Large intestine (tissue), 3 donors: ENCODE results near the gene RGP1. TPM values are rescaled to one million over a fixed set of nuclear protein-coding genes. Genes with fewer than 3 reads are reported as not detected.

Experiments used
- DNase-seq, 2 donors: peaks; one replicate each; pipeline versions ENCODE4 v3.0.0 to v3.0.0-alpha.2; 2013
- H3K27ac ChIP-seq: one replicate; pipeline ENCODE4 v1.5.1; 2013; ENCODE audit warnings: low read length
- H3K27me3 ChIP-seq: 2 replicates; pipeline ENCODE4 v1.6.1; 2013; ENCODE audit warnings: low read length; ENCODE audit not compliant: control insufficient read depth, insufficient read depth
- H3K36me3 ChIP-seq: 2 replicates; pipeline ENCODE4 v1.6.1; 2013; ENCODE audit warnings: low read length; ENCODE audit not compliant: control insufficient read depth, insufficient read depth
- H3K4me1 ChIP-seq: one replicate; pipeline ENCODE4 v1.6.1; 2013; ENCODE audit warnings: low read length; ENCODE audit not compliant: control insufficient read depth, insufficient read depth
- H3K4me3 ChIP-seq: one replicate; pipeline ENCODE4 v1.5.1; 2013; ENCODE audit warnings: low read length
- H3K9me3 ChIP-seq: one replicate; pipeline ENCODE4 v1.6.1; 2013; ENCODE audit warnings: mild to moderate bottlenecking, low read depth, low read length, moderate library complexity; ENCODE audit not compliant: control insufficient read depth
- WGBS: methylation state at CpG from one replicate; pipeline ENCODE4 v1.1.5; 2013; ENCODE audit warnings: low lambda C conversion rate; ENCODE audit not compliant: insufficient coverage; 5-methylcytosine and 5-hydroxymethylcytosine counted together
- polyA plus RNA-seq: library from polyadenylated mRNA; unstranded; fragments of 120-200 nt; gene quantifications from one replicate; pipeline ENCODE4 v1.2.1, GENCODE V29; 2013

RGP1 gene
- polyA plus RNA-seq, 1 donor, result 17.2 TPM

DNA sequence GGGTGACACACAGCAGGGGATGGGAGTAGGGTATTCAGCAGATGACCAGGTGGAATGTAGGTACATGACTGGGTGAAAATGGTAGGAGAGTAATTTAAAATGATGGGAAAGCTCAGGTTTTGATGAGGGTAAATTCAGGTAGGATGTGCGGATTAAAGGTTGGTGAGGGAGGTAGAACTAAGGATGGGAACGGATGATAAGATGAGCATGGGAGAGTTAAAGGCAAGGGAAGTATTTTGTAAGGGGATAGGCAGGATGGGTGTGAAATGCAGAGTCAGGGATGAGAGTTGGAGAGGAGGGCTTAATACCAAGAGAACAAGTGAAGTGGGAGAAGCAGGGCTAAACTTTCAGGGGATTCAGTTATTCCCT lies 18.6 kb upstream of the RGP1 start:
- Histone ChIP-seq H3K4me3 (peak overlapping the region; percentile 69), H3K4me1 (peaks cover 52% of the 10 kb centered on the region), H3K27ac (peak overlapping the region; percentile 93), H3K36me3 (peaks cover 10% of the 10 kb centered on the region), H3K27me3 (no peaks in the 10 kb centered on the region), H3K9me3 (no peaks in the 10 kb centered on the region)
- no peak for DNase-seq
- WGBS, result 75% methylated on average over 2 of the region's 2 CpGs

DNA sequence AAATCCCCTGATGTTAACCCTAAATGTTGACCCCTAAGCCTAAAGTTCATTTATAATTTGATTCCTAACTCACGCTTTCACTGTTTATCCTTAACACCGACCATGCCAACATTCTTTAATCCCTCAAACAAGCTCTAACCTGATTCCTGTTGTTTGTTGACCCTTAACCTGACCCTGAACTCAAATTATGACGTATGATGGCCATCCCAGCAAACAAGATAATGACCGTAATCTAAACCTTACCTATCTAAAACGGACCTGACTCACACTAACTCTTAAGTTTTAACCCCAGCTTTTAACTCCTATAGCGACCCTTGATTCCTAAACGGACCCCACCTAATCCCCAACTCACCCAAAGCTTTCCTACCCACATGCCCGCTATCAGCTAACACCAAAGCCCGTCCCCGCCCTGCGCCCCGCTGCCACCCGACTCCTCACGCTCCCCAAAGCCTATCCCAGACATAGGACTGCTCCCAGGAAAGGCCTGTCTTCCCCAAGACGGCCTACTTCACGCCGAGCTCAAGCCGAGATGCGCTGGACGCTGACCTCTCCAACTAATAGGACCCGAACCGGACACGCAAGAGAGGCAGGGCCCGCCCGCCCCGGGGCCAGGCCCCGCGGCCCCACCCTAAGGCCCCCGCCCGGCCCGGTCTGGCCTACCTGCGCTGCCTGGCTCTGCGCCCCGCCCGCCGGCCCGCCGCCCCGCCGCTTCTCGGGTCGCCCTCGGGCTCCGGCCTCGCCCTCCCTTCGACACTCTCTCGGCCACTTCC lies 17.5 kb upstream of the RGP1 start:
- DNase-seq, result no peak
- Histone ChIP-seq H3K36me3 (peaks cover 20% of the 10 kb centered on the region), H3K4me3 (peak overlapping the region; percentile 69), H3K27ac (peak overlapping the region; percentile 93), H3K27me3 (no peaks in the 10 kb centered on the region), H3K4me1 (peaks cover 49% of the 10 kb centered on the region), H3K9me3 (no peaks in the 10 kb centered on the region)
- WGBS, result no CpG with 5 or more reads among the region's 47 CpGs

DNA sequence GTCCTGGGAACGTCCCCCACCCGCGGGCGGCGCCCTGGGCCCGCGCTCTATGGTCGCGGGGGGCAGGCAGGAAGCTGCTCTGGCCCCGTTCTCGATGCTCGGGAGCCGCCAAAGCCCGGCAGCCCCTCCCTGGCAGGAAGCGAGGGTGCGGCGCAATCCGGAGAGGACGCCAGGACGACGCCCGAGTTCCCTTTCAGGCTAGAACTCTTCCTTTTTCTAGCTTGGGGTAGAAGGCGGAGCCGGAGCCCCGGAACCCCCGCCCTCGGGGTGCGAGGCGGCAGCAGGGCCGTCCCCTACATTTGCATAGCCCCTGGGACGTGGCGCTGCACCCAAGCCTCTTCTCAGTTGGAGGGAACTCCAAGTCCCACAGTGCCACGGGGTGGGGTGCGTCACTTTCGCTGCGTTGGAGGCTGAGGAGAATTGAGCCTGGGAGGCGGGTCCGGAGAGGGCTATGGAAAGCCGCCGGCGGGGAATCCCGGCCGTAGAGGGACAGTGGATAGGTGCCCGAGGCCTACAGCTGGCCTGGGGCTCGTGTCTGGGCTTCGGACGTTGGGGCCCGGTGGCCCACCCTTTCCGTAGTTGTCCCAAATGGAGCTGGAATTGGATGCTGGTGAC lies 16.8 kb upstream of the RGP1 start, which contains the start of the genes CREB3 and TLN1:
Gene CREB3 (plus strand): TSS at position 482 of the 615 bp plus-strand sequence. CDS start 107 bp downstream, at position 589.
Gene TLN1 (minus strand): TSS at position 11 of the 615 bp plus-strand sequence. CDS start 6,501 bp downstream, outside the sequence.
- H3K9me3 ChIP-seq, result no peaks in the 10 kb centered on the region
- H3K27me3 ChIP-seq, result no peaks in the 10 kb centered on the region
- peaks cover 27% of the 10 kb centered on the region for H3K36me3 ChIP-seq
- peak within 1 kb of the TSS; percentile 69 for H3K4me3 ChIP-seq
- peaks cover 42% of the 10 kb centered on the region for H3K4me1 ChIP-seq
- peak within 1 kb of the TSS; percentile 93 for H3K27ac ChIP-seq
- no CpG with 5 or more reads among the region's 49 CpGs for WGBS
- DNase-seq, result peak; percentile 98 to 100

DNA sequence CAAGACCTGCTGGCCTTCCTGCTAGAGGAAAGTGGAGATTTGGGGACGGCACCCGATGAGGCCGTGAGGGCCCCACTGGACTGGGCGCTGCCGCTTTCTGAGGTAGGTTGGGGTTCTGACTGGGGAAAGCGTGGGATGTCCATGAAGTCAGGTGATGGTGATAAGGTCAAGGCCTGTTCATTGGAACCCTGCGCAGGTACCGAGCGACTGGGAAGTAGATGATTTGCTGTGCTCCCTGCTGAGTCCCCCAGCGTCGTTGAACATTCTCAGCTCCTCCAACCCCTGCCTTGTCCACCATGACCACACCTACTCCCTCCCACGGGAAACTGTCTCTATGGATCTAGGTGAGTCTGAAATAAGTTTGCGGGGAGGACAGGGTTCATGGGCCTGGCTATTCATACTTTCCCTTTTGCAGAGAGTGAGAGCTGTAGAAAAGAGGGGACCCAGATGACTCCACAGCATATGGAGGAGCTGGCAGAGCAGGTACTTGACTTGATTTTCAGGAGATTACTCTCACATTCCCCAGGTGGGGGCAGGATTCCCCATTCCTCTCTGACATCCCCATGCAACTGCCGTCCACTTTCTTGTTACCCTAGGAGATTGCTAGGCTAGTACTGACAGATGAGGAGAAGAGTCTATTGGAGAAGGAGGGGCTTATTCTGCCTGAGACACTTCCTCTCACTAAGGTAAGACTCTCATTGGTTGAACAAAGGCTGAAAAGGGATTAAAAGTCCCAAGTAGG lies 16.1 kb upstream of the RGP1 start:
- Histone ChIP-seq H3K9me3 (no peaks in the 10 kb centered on the region), H3K27me3 (no peaks in the 10 kb centered on the region), H3K4me3 (peak overlapping the region; percentile 69), H3K4me1 (peaks cover 36% of the 10 kb centered on the region), H3K27ac (peak overlapping the region; percentile 93), H3K36me3 (peaks cover 34% of the 10 kb centered on the region)
- no CpG with 5 or more reads among the region's 14 CpGs for WGBS
- peak; percentile 38 to 74 for DNase-seq

DNA sequence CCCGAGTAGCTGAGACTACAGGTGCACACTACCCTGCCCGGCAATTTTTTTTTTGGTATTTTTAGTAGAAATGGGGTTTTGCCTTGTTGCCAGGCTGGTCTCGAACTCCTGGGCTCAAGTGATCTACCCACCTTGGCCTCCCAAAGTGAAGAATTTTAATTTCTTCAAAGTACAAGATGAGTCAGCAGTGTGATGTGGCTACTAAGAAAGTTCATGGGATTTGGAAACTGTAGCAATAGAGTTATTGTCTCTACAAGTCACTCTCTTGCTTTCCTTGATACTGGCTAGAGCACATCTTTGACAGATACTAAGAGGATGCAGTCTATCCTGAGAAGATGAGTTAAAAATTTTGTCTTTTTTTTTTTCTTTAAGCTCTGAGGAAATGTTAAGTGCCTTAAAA lies 15.0 kb upstream of the RGP1 start:
- Histone ChIP-seq H3K36me3 (peaks cover 45% of the 10 kb centered on the region), H3K9me3 (no peaks in the 10 kb centered on the region), H3K27ac (no peak overlapping the region), H3K27me3 (no peaks in the 10 kb centered on the region), H3K4me3 (no peak overlapping the region), H3K4me1 (peaks cover 26% of the 10 kb centered on the region)
- DNase-seq, result no peak
- no CpG with 5 or more reads among the region's 3 CpGs for WGBS

DNA sequence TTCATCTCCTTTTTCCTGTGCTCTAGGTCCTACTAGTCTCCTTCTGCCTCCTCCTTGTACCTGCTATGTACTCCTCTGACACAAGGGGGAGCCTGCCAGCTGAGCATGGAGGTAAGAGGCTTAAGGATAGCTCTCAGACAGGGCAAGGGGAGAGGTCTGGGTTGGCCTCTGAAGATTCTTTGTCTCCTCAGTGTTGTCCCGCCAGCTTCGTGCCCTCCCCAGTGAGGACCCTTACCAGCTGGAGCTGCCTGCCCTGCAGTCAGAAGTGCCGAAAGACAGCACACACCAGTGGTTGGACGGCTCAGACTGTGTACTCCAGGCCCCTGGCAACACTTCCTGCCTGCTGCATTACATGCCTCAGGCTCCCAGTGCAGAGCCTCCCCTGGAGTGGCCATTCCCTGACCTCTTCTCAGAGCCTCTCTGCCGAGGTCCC lies 12.9 kb upstream of the RGP1 start:
- Histone ChIP-seq H3K9me3 (no peaks in the 10 kb centered on the region), H3K27ac (no peak overlapping the region), H3K36me3 (peaks cover 66% of the 10 kb centered on the region), H3K4me3 (no peak overlapping the region), H3K4me1 (peaks cover 10% of the 10 kb centered on the region), H3K27me3 (no peaks in the 10 kb centered on the region)
- DNase-seq, result peak; percentile 61 to 68
- 50% methylated on average over 2 of the region's 5 CpGs for WGBS

DNA sequence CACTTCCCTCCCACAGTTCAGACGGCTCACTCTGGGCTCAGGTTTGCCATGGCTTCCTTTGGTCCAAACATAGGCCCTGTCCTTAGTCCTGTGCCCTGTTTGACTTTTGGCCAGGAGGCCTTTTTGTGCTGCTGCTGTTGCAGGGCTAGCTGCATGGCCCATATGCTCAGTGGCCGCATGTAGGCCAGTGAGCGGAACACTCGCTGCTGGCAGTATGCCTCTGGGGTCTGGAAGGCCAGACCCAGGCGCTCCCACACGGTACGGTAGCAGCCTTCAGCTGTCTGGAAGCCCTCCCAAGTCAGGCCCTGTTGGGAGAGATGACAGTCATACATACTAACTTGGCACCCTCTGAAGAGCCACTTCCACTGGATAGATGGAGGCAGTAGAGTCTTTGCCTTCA lies 11.9 kb upstream of the RGP1 start:
- DNase-seq, result no peak
- Histone ChIP-seq H3K4me3 (no peak overlapping the region), H3K9me3 (no peaks in the 10 kb centered on the region), H3K27ac (no peak overlapping the region), H3K36me3 (peaks cover 74% of the 10 kb centered on the region), H3K27me3 (no peaks in the 10 kb centered on the region), H3K4me1 (peaks cover 10% of the 10 kb centered on the region)
- WGBS, result no CpG with 5 or more reads among the region's 7 CpGs

DNA sequence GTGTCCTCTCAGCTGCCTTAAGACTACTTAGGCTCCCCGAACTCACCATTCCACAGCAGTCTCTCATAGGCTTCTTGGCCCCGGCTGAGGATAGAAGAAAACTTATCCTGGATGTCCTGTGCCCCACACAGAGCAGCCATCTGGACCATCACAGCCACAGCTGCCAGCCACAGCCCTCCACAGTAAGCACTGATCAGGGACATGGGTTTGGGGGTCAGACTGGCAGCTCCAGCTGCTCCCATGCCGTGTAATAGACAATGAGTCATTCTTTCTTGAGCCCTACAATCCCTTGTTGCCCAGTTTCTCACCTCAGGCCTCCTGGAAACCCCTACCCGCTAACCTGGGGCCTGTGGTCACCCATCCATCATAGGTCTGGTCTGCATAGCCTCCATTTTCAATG lies 10.9 kb upstream of the RGP1 start:
- WGBS, result no CpG with 5 or more reads among the region's 4 CpGs
- no peaks in the 10 kb centered on the region for H3K27me3 ChIP-seq
- H3K4me3 ChIP-seq, result no peak overlapping the region
- no peak overlapping the region for H3K27ac ChIP-seq
- no peaks in the 10 kb centered on the region for H3K9me3 ChIP-seq
- no peak for DNase-seq
- H3K4me1 ChIP-seq, result peaks cover 9% of the 10 kb centered on the region
- peaks cover 85% of the 10 kb centered on the region for H3K36me3 ChIP-seq

DNA sequence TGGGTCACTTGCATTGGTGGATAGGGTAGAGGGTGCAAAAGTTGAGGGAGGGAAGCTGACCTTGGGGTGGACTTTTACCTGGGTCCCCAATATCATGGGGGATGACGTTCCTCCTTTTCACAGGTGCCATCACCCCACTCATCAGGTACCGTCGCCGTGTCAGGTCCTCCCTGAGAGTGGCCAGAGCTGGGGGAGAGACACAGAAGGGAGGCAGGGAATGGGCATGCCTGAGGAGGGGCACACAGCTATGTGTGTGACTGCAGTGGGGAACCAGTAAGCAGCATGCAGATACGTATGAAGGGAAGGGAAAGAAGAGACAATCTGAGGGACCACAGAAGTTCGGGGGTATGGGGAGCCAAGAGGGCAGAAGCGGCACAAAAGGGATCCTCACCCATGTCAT lies 10.2 kb upstream of the RGP1 start:
- H3K4me3 ChIP-seq, result no peak overlapping the region
- H3K36me3 ChIP-seq, result peaks cover 92% of the 10 kb centered on the region
- WGBS, result 100% methylated on average over 2 of the region's 7 CpGs

DNA sequence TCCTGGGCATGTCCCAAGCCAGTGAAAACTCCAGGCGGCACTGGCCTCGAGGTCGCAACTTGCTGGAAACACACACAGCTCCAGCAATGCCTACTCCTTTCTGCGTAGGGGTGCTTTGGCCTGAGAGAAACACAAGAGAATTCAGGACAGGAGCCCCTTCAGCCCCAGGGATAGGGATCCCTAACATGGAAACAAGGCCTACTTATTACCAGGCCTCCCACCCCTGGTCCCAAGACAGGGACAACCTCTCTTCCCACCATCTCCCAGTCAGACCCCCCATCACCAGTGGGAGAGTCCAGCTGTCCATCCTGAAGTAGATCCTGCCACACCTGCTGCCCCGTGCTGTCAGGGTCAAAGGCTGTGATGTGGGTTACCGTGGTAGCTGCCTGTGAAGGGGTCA lies 8.8 kb upstream of the RGP1 start:
- no peaks in the 10 kb centered on the region for H3K9me3 ChIP-seq
- WGBS, result no CpG with 5 or more reads among the region's 6 CpGs
- DNase-seq, result no peak
- no peak overlapping the region for H3K27ac ChIP-seq
- peaks cover 96% of the 10 kb centered on the region for H3K36me3 ChIP-seq
- no peaks in the 10 kb centered on the region for H3K27me3 ChIP-seq
- no peaks in the 10 kb centered on the region for H3K4me1 ChIP-seq
- no peak overlapping the region for H3K4me3 ChIP-seq

More for the DNA sequence above, 10.2 kb upstream of the RGP1 start:
- no peak overlapping the region for H3K27ac ChIP-seq
- peaks cover 2% of the 10 kb centered on the region for H3K4me1 ChIP-seq
- no peak for DNase-seq
- H3K9me3 ChIP-seq, result no peaks in the 10 kb centered on the region
- no peaks in the 10 kb centered on the region for H3K27me3 ChIP-seq
